Activated CD4-positive, alpha-beta memory T cell treated with anti-CD3 and anti-CD28 coated beads for 36 hours (primary cell): ENCODE data around the gene EXOSC6. TPM values are rescaled to one million over a fixed set of nuclear protein-coding genes. Genes with fewer than 3 reads are reported as not detected.
A peak's percentile ranks its signal among the peaks of the same experiment; 100 is the strongest.
"Not testable (repeated sequence)": the region's sequence is repeated elsewhere in the genome, so short reads cannot be mapped to it uniquely, and the experiment has no call there.

Experiments
- CTCF ChIA-PET: fragments of 350-600 bp; sonication (Branson Sonifier 250); formaldehyde crosslinking; loops from one replicate; lab custom pipeline; 2021; ENCODE audit warnings: antibody characterized with exemption, inconsistent platforms; lab: Charles Lee
- POLR2A ChIA-PET: fragments of 350-600 bp; sonication (Branson Sonifier 250); formaldehyde crosslinking; loops from one replicate; lab custom pipeline; 2021; ENCODE audit warnings: antibody characterized with exemption; lab: Charles Lee
- DNase-seq: peaks from one replicate; pipeline ENCODE4 v3.0.0-alpha.2; 2020
- H3K27ac Mint-ChIP-seq: one replicate; pipeline ENCODE4 v1.8.0; 2021; ENCODE audit warnings: mixed read lengths
- H3K27me3 Mint-ChIP-seq: one replicate; pipeline ENCODE4 v1.8.0; 2021; ENCODE audit warnings: mixed read lengths
- H3K36me3 Mint-ChIP-seq: one replicate; pipeline ENCODE4 v1.8.0; 2021; ENCODE audit warnings: mixed read lengths
- H3K4me1 Mint-ChIP-seq: one replicate; pipeline ENCODE4 v1.8.0; 2021; ENCODE audit warnings: low read depth, mixed read lengths
- H3K4me3 Mint-ChIP-seq: one replicate; pipeline ENCODE4 v1.8.0; 2021; ENCODE audit warnings: mild to moderate bottlenecking, mixed read lengths
- H3K9me3 Mint-ChIP-seq: one replicate; pipeline ENCODE4 v1.8.0; 2021; ENCODE audit warnings: mixed read lengths
- intact Hi-C: fragments of 100-400 bp; cut with micrococcal nuclease; formaldehyde crosslinking; loops from one replicate; pipeline ENCODE4 v1.15.1; 2023
- total RNA-seq, 2 experiments: library from RNA; stranded (reverse); gene quantifications; one replicate each; pipeline ENCODE4 v1.2.3, GENCODE V29; 2021

Gene EXOSC6
- total RNA-seq, 2 experiments from 2014 or later, result 22.3 to 24.5 TPM

DNA sequence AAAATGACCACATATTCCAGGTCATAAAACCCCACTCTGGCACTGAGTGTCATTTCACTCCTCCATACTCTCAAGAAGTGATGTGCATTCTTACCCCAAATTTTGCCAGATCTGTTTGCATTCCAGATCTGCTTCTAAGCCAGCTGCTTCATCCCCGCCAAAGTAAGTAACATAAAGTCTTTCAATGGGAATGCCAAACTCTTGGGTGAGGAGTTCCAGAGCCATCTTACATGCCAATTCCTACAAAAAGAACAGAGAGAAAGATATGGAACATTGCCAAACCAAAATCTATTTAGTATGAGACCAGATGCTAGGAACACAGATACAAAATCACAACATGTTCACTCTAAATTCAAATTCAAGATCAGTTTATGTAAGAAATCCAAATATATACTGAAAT, 24.7 kb upstream of the EXOSC6 start:
- POLR2A ChIA-PET, result no interaction called here
- Mint-ChIP-seq H3K4me1 (peaks cover 2% of the 10 kb centered on the region), H3K9me3 (no peaks in the 10 kb centered on the region), H3K27me3 (no peaks in the 10 kb centered on the region), H3K36me3 (peaks cover 55% of the 10 kb centered on the region), H3K27ac (no peak overlapping the region), H3K4me3 (no peak overlapping the region)
- DNase-seq, result no peak
- CTCF ChIA-PET, result no interaction called here
- intact Hi-C loops, result no loop called here

DNA sequence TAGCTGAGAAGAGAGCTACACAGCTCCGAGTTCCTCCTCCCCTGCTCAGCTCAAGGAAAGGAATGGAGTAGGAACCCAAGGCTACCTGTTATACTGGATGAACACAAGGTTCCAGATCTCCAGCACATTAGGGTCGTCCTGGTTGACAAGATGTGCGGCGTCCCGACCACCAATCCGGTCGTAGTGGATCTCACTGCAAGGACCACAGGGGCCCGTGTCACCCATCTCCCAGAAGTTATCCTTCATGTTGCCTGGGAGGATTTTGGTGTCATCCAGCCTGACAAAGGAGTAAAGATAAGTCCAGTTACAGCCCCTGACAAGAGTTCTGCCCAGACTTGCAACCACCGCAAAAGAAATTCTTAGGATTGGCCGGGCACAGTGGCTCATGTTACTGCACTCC, 20.0 kb upstream of the EXOSC6 start:
- Mint-ChIP-seq H3K27me3 (no peaks in the 10 kb centered on the region), H3K27ac (no peak overlapping the region), H3K4me3 (no peak overlapping the region), H3K36me3 (peaks cover 61% of the 10 kb centered on the region), H3K4me1 (peaks cover 2% of the 10 kb centered on the region), H3K9me3 (no peaks in the 10 kb centered on the region)
- intact Hi-C loops, result no loop called here
- ChIA-PET POLR2A (interaction anchor here (0.9 kb wide), 1 partner anchor 20 kb away, joined by 5 read pairs; the partner anchor contains the start of gene EXOSC6), CTCF (interaction anchor here (1.1 to 2.5 kb wide), 2 partner anchors 17 to 19 kb away, joined by 3 to 11 read pairs; no protein-coding TSS in a partner anchor)
- DNase-seq, result no peak

DNA sequence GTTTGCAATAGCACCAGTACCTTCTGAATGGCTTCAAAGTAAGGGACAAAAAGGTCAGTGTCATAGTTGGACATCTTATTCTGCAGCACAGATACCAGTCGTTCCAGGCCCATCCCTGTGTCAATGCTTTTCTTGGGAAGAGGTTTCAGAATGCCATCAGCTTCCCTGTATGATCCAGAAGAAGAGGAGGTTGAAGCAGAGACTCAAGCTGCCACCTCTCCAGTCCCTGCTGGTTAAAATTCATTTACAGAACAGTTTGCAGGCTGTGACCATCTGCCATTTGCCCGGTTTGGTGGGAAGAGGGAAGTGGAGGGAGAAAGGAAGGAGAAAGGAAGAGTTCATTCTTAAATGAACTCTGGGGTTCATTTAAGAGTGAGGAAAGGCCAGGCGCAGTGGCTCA, 18.4 kb upstream of the EXOSC6 start:
- ChIA-PET CTCF (interaction anchor here (2.5 kb wide), 1 partner anchor 16 kb away, joined by 11 read pairs; no protein-coding TSS in a partner anchor), POLR2A (no interaction called here)
- Mint-ChIP-seq H3K4me3 (no peak overlapping the region), H3K27me3 (no peaks in the 10 kb centered on the region), H3K4me1 (peaks cover 2% of the 10 kb centered on the region), H3K36me3 (peaks cover 59% of the 10 kb centered on the region), H3K9me3 (no peaks in the 10 kb centered on the region), H3K27ac (no peak overlapping the region)
- intact Hi-C loops, result no loop called here
- DNase-seq, result no peak

DNA sequence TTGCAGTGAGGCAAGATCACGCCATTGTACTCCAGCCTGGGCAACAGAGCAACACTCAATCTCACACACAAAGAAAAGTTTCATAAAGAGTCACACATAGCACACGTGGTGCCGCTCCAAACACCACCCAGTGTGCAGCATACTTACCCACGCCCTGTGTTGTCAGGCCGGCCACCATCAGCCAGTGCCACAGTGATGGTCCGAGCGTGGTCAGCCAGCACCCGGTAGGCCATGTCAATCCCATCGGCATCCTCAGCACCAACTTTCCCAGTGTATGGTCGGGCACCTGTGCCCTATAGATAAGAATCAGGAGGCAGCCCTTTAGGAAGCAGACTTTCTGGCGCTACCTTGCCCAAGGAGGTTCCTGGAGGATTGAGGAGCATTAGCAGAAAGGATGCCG, 17.7 kb upstream of the EXOSC6 start:
- no peak overlapping the region for H3K27ac Mint-ChIP-seq
- peaks cover 61% of the 10 kb centered on the region for H3K36me3 Mint-ChIP-seq
- ChIA-PET POLR2A (no interaction called here), CTCF (interaction anchor here (2.5 kb wide), 1 partner anchor 15 kb away, joined by 11 read pairs; no protein-coding TSS in a partner anchor)
- DNase-seq, result no peak
- H3K27me3 Mint-ChIP-seq, result no peaks in the 10 kb centered on the region
- intact Hi-C loops, result no loop called here
- H3K4me1 Mint-ChIP-seq, result peaks cover 2% of the 10 kb centered on the region
- H3K4me3 Mint-ChIP-seq, result no peak overlapping the region
- H3K9me3 Mint-ChIP-seq, result no peaks in the 10 kb centered on the region

DNA sequence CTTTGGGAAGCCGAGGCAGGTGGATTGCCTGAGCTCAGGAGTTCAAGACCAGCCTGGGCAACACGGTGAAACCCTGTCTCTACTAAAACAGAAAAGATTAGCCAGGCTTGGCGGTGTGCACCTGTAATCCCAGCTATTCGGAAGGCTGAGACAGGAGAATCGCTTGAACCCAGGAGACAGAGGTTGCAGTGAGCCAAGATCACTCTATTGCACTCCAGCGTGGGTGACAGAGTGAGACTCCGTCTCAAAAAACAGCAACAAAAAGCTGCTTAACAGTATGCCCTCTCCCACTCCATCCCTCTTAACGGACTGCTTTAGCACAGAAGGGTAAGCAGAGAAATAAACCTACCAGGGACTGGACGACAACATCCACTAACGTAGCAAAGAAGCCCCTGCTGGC, 16.2 kb upstream of the EXOSC6 start:
- ChIA-PET CTCF (interaction anchor here (0.6 to 2.3 kb wide), 15 partner anchors 9 to 232 kb away, joined by 3 to 26 read pairs (median 3); partner anchors contain the start of genes AARS1, DDX19B and EXOSC6), POLR2A (interaction anchor here (1.2 kb wide), 1 partner anchor 22 kb away, joined by 3 read pairs; the partner anchor contains the start of gene AARS1)
- peaks cover 58% of the 10 kb centered on the region for H3K36me3 Mint-ChIP-seq
- H3K27me3 Mint-ChIP-seq, H3K4me3 Mint-ChIP-seq, intact Hi-C loops, H3K27ac Mint-ChIP-seq, DNase-seq, H3K9me3 Mint-ChIP-seq, H3K4me1 Mint-ChIP-seq: not testable (repeated sequence)

DNA sequence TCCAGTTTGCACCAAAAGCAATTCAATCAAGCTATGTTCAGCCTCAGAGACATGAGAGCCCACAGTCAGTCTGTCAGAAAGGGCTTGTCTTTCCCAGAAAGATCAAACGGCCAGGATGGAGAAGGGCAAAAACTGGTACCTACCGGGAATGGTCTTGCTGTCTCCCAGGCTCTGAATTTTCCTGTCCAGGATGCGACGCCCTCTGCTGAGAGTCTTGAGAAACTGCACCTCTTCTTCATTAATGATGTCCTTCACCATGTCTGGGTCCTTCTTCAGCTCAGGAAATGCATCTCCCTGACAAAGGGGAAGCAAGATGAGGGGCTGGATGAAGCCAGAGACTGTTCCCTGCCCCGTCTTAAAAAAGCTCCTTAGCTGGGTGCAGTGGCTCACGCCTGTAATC, 15.8 kb upstream of the EXOSC6 start:
- Mint-ChIP-seq H3K4me3 (no peak overlapping the region), H3K27me3 (no peaks in the 10 kb centered on the region), H3K36me3 (peaks cover 56% of the 10 kb centered on the region), H3K27ac (no peak overlapping the region), H3K9me3 (no peaks in the 10 kb centered on the region), H3K4me1 (no peaks in the 10 kb centered on the region)
- ChIA-PET POLR2A (interaction anchor here (1.2 kb wide), 1 partner anchor 22 kb away, joined by 3 read pairs; the partner anchor contains the start of gene AARS1), CTCF (interaction anchor here (0.6 to 2.3 kb wide), 15 partner anchors 10 to 337 kb away, joined by 3 to 26 read pairs (median 3); partner anchors contain the start of genes AARS1, DDX19B and EXOSC6)
- intact Hi-C loops, result no loop called here
- peak; percentile 40 for DNase-seq

DNA sequence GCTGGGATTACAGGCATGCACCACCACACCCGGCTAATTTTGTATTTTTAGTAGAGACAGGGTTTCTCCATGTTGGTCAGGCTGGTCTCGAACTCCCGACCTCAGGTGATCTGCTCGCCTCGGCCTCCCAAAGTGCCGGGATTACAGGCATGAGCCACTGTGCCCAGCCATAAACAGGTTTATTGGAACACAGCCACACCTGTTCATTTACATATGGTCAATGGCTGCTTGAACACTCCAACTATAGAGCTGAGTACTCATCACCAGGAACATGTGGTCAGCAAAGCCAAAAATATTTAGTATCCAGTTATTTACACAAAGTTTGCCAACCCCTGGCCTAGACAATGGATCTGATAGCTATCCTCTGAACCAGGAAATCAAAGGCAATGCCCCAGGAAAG, 8.2 kb upstream of the EXOSC6 start:
- H3K27ac Mint-ChIP-seq, H3K4me1 Mint-ChIP-seq, CTCF ChIA-PET, H3K27me3 Mint-ChIP-seq, DNase-seq, H3K9me3 Mint-ChIP-seq, H3K4me3 Mint-ChIP-seq, POLR2A ChIA-PET: not testable (repeated sequence)
- H3K36me3 Mint-ChIP-seq, result peaks cover 52% of the 10 kb centered on the region
- intact Hi-C loops, result loop anchor here (10.0 kb wide), 1 partner anchor 295 kb away; no protein-coding TSS in a partner anchor

DNA sequence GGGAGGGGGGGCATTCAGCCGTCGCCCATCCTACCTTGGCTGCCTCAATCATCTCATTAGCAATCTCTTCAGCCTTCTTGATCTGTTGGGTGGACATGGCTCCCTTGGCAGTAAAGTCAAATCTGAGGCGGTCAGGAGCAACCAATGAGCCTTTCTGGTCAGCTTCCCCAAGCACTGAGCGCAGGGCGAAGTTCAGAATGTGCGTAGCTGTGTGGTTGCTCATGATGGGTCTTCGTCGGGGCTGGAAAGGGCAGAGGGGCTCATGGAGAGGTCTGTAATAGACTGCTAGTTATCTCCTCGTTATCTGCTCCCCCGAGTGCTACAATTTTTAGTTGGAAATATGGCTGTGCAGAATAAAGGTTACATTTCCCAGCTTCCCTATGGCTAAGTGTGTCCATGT, 7.2 kb upstream of the EXOSC6 start:
- CTCF ChIA-PET, result no interaction called here
- Mint-ChIP-seq H3K9me3 (no peaks in the 10 kb centered on the region), H3K4me3 (no peak overlapping the region), H3K27me3 (no peaks in the 10 kb centered on the region), H3K4me1 (no peaks in the 10 kb centered on the region), H3K27ac (no peak overlapping the region), H3K36me3 (peaks cover 51% of the 10 kb centered on the region)
- no peak for DNase-seq
- POLR2A ChIA-PET, result no interaction called here
- intact Hi-C loops, result loop anchor here (10.0 kb wide), 1 partner anchor 296 kb away; no protein-coding TSS in a partner anchor

DNA sequence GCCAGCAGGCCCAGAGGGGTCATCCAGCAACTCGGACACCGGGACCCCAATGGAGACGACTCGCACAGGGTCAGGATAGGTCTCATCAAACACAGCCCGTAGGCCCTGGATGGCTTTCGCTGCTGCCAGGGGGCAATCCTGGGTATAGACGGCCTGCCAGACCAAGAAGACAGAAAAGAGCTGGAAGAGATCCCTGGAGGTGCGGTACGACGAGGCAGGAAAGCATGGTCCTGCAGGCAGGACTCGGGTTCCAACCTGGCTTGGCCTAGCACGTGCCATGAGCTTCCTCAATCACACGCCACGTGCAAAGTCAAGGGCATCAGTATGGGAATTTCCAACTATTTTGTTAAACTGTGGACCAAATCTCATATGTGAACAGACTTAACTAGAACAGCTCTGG, 6.3 kb upstream of the EXOSC6 start:
- intact Hi-C loops, result loop anchor here (10.0 kb wide), 1 partner anchor 297 kb away; no protein-coding TSS in a partner anchor
- CTCF ChIA-PET, result interaction anchor here (1.2 to 1.3 kb wide), 2 partner anchors 10 to 306 kb away, joined by 3 to 5 read pairs; no protein-coding TSS in a partner anchor
- DNase-seq, result no peak
- Mint-ChIP-seq H3K4me3 (no peak overlapping the region), H3K36me3 (peaks cover 54% of the 10 kb centered on the region), H3K27ac (no peak overlapping the region), H3K27me3 (no peaks in the 10 kb centered on the region), H3K9me3 (no peaks in the 10 kb centered on the region), H3K4me1 (no peaks in the 10 kb centered on the region)
- POLR2A ChIA-PET, result no interaction called here

DNA sequence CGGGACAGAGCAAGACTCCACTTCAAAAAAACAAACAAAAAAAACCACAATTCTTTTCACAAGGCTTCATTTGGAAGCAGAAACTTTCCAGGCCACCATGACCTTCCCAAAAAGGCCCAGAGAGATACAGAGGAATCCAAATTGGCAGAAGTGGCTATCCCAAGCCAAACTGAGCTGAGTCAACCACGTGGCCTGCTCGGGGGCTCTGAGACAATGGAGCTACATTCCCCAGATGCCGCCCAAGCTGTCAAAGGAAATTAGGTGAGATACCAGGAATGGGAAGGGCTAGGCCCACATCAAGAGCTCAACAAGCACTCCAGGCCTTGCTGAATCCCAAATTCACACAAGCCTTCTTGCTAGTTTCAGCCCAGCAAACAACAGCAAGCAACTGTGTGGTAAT, 5.7 kb upstream of the EXOSC6 start:
- ChIA-PET CTCF (interaction anchor here (0.6 to 1.3 kb wide), 3 partner anchors 11 to 689 kb away, joined by 3 to 5 read pairs (median 3); no protein-coding TSS in a partner anchor), POLR2A (no interaction called here)
- H3K4me3 Mint-ChIP-seq, result no peak overlapping the region
- intact Hi-C loops, result loop anchor here (10.0 kb wide), 1 partner anchor 297 kb away; no protein-coding TSS in a partner anchor
- H3K4me1 Mint-ChIP-seq, result no peaks in the 10 kb centered on the region
- H3K36me3 Mint-ChIP-seq, result peaks cover 54% of the 10 kb centered on the region
- no peaks in the 10 kb centered on the region for H3K27me3 Mint-ChIP-seq
- H3K9me3 Mint-ChIP-seq, result no peaks in the 10 kb centered on the region
- no peak overlapping the region for H3K27ac Mint-ChIP-seq
- DNase-seq, result no peak

DNA sequence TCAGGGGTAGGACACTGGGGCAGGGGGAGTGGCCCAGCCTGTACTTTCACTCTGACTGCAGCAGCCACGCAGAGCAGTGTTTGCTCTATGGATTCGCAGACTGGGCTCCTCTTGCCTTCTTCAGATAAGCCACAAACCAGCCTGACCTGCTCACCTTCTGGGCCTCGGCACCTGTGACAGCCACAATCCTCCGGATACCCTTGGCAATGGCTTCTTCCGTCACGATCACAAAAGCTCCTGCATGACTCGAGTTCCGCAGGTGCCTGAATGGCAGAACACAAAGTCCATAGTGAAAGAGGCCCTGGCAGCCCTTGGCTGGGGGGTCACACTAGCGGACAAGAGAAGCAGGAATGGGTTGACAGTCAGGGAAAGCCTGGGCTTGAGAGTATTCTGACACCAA, 3.8 kb upstream of the EXOSC6 start:
- H3K27ac Mint-ChIP-seq, result no peak overlapping the region
- intact Hi-C loops, result loop anchor here (10.0 kb wide), 1 partner anchor 299 kb away; no protein-coding TSS in a partner anchor
- H3K4me3 Mint-ChIP-seq, result no peak overlapping the region
- no peak for DNase-seq
- H3K4me1 Mint-ChIP-seq, result no peaks in the 10 kb centered on the region
- H3K9me3 Mint-ChIP-seq, result no peaks in the 10 kb centered on the region
- peaks cover 59% of the 10 kb centered on the region for H3K36me3 Mint-ChIP-seq
- H3K27me3 Mint-ChIP-seq, result no peaks in the 10 kb centered on the region
- ChIA-PET CTCF (interaction anchor here (1.2 to 5.3 kb wide), 3 partner anchors 9 to 15 kb away, joined by 3 to 26 read pairs (median 11); no protein-coding TSS in a partner anchor), POLR2A (no interaction called here)

DNA sequence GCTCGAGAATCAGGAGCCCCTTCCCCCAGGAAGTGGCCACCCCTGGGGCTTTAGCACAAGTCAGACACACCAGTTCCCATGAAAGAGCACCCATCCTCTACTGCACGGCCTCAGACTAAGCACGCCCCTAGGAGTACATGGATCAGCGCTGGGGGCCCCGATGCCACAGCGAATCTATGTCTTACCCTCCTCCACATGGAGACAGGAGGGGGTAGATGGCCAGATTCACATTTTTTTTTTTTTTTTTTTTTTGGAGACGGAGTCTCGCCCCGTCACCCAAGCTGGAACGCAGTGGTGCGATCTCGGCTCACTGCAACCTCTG, 3.2 kb upstream of the EXOSC6 start:
- intact Hi-C loops, result loop anchor here (10.0 kb wide), 1 partner anchor 300 kb away; no protein-coding TSS in a partner anchor
- no peak for DNase-seq
- no peak overlapping the region for H3K27ac Mint-ChIP-seq
- H3K36me3 Mint-ChIP-seq, result peaks cover 57% of the 10 kb centered on the region
- H3K4me1 Mint-ChIP-seq, result peaks cover 4% of the 10 kb centered on the region
- H3K9me3 Mint-ChIP-seq, result no peaks in the 10 kb centered on the region
- no peaks in the 10 kb centered on the region for H3K27me3 Mint-ChIP-seq
- ChIA-PET POLR2A (no interaction called here), CTCF (interaction anchor here (0.7 to 5.3 kb wide), 6 partner anchors 10 to 254 kb away, joined by 3 to 26 read pairs (median 4); no protein-coding TSS in a partner anchor)
- H3K4me3 Mint-ChIP-seq, result no peak overlapping the region
